ENCODE results near the gene UBE2A.

The UBE2A gene

GRCh38 chrX:119607018-119607389, 32.6 kb downstream of the UBE2A start:
- no peak for DNase-seq (ENCODE audit: low spot score)

GRCh38 chrX:119614776-119615175, 40.4 kb downstream of the UBE2A start:
- DNase-seq (ENCODE audit: low spot score), result no peak

- DNase-seq (ENCODE audit: low spot score), result peak; percentile 38
These were observed 43.3 kb downstream of the UBE2A start for GRCh38 chrX:119617517-119618164.

- DNase-seq (ENCODE audit: low spot score), result no peak
These were observed 44.1 kb downstream of the UBE2A start for GRCh38 chrX:119618439-119618838.

GRCh38 chrX:119622356-119623232, 48.2 kb downstream of the UBE2A start:
- no peak for DNase-seq (ENCODE audit: low spot score)

GRCh38 chrX:119624417-119624816, 50.1 kb downstream of the UBE2A start:
- DNase-seq (ENCODE audit: low spot score), result no peak

GRCh38 chrX:119624951-119625668, 50.7 kb downstream of the UBE2A start:
- DNase-seq (ENCODE audit: low spot score), result no peak

GRCh38 chrX:119625843-119626242, 51.5 kb downstream of the UBE2A start:
- no peak for DNase-seq (ENCODE audit: low spot score)
